ENCODE data around the gene TUBA8.
"Not testable (repeated sequence)": the region's sequence is repeated elsewhere in the genome, so short reads cannot be mapped to it uniquely, and the experiment has no call there.

The TUBA8 gene

DNA sequence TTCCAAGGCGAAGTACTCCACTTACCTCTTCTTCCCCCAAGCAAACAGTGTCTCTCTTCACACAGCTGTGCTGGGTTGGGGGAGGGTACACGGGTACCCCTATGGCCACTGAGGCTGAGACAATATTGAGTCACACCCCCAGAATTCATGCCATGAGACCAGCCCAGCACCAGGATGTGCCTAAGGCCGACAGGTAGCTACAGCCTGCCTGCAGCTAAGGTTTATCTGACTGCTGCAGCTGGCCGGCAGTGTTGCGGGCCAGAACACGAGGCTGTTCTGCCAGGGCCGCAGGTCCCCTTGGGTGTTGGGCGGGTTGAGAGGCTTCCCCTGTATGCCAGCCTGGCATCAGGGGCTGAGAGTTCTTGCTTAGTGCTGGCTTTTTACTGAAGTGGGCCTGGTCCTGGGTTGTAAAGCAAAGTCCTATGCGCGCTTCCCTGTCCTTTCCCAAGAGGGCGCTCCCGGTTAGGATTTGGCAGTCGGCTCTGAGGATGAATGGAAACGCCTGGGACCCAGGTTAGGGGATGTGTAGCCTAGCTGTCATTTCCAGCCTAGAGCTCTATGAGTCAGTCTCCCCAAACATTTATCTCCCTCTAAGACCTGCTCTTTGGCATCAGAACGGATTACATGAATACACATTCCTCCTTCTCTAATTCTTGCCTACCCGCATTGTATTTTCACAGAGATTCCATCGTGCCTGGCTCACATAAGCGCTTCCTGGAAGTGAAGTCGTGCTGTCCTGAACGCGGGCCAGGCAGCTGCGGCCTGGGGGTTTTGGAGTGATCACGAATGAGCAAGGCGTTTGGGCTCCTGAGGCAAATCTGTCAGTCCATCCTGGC is 46.5 kb downstream of the TUBA8 start:
- no peak overlapping the region for H3K27ac ChIP-seq (ENCODE audit: poor library complexity, severe bottlenecking)
- no peaks in the 10 kb centered on the region for H3K4me1 ChIP-seq (ENCODE audit: insufficient read depth, poor library complexity, severe bottlenecking)
- TF ChIP-seq CTCF (IDR thresholded peaks at IDR 0.05; ENCODE audit: poor library complexity, severe bottlenecking), result peak; percentile 72
- no peaks in the 10 kb centered on the region for H3K27me3 ChIP-seq (ENCODE audit: insufficient read depth, poor library complexity, severe bottlenecking)
- no peak for DNase-seq (ENCODE audit: low spot score)
- no peak overlapping the region for H3K4me3 ChIP-seq (ENCODE audit: severe bottlenecking)
- no peaks in the 10 kb centered on the region for H3K9me3 ChIP-seq (ENCODE audit: severe bottlenecking)
- H3K36me3 ChIP-seq (ENCODE audit: low read depth), result no peaks in the 10 kb centered on the region
- peak; percentile 85 for ATAC-seq (ENCODE audit: low read depth)

DNA sequence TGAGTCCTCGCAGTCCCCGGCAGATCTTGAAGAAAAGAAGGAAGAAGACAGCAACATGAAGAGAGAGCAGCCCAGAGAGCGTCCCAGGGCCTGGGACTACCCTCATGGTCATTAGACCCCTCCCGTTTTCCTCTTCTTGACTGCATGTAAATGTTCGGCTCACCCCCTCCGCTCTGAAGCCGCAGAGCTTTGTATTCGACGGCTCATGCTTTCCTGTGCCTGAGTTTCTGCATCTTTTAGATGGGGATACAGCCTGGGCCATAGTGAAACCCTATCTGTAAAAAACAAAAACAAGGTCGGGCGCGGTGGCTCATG is 47.1 kb downstream of the TUBA8 start:
- no peak for DNase-seq (ENCODE audit: low spot score)
- H3K27ac ChIP-seq (ENCODE audit: poor library complexity, severe bottlenecking), result no peak overlapping the region
- no peaks in the 10 kb centered on the region for H3K9me3 ChIP-seq (ENCODE audit: severe bottlenecking)
- no peak for TF ChIP-seq CTCF (IDR thresholded peaks at IDR 0.05; ENCODE audit: poor library complexity, severe bottlenecking)
- no peaks in the 10 kb centered on the region for H3K4me1 ChIP-seq (ENCODE audit: insufficient read depth, poor library complexity, severe bottlenecking)
- no peaks in the 10 kb centered on the region for H3K36me3 ChIP-seq (ENCODE audit: low read depth)
- no peak; the same call in 2 of the 3 replicates for ATAC-seq (ENCODE audit: low read depth)
- no peak overlapping the region for H3K4me3 ChIP-seq (ENCODE audit: severe bottlenecking)
- H3K27me3 ChIP-seq (ENCODE audit: insufficient read depth, poor library complexity, severe bottlenecking), result no peaks in the 10 kb centered on the region

- H3K27ac ChIP-seq (ENCODE audit: poor library complexity, severe bottlenecking); ATAC-seq (ENCODE audit: low read depth); H3K9me3 ChIP-seq (ENCODE audit: severe bottlenecking); H3K4me1 ChIP-seq (ENCODE audit: insufficient read depth, poor library complexity, severe bottlenecking); H3K4me3 ChIP-seq (ENCODE audit: severe bottlenecking); H3K36me3 ChIP-seq (ENCODE audit: low read depth); DNase-seq (ENCODE audit: low spot score); H3K27me3 ChIP-seq (ENCODE audit: insufficient read depth, poor library complexity, severe bottlenecking): not testable (repeated sequence)
Measured at GRCh38 chr22:18160641-18161040, 50.0 kb downstream of the TUBA8 start.

GRCh38 chr22:18163843-18164242 is 53.2 kb downstream of the TUBA8 start:
- H3K27me3 ChIP-seq (ENCODE audit: insufficient read depth, poor library complexity, severe bottlenecking); H3K27ac ChIP-seq (ENCODE audit: poor library complexity, severe bottlenecking); H3K36me3 ChIP-seq (ENCODE audit: low read depth); DNase-seq (ENCODE audit: low spot score); H3K4me1 ChIP-seq (ENCODE audit: insufficient read depth, poor library complexity, severe bottlenecking); ATAC-seq (ENCODE audit: low read depth); H3K9me3 ChIP-seq (ENCODE audit: severe bottlenecking); H3K4me3 ChIP-seq (ENCODE audit: severe bottlenecking): not testable (repeated sequence)

GRCh38 chr22:18164584-18164983 is 54.0 kb downstream of the TUBA8 start:
- DNase-seq (ENCODE audit: low spot score), result not testable (repeated sequence)

DNA sequence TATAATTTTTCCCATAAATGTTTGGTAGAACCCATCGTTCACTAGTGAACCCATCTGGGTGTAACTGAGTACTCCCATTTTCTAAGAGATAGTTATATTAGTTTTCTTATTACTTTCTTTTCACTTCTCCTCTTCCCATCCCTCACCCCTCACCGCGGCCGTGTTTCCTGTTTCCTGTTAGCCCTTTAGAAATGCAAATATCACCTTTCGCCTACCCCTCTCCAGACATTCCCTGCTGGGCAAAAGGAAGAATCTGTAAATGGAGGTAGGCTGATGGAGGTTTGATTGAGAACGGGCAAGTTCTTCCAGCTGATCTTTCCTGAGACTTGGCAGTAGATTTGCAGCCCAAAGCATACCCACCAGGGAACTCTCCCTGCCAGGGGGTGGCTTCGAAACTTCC is 54.7 kb downstream of the TUBA8 start:
- DNase-seq (ENCODE audit: low spot score); ATAC-seq (ENCODE audit: low read depth); H3K4me3 ChIP-seq (ENCODE audit: severe bottlenecking); H3K36me3 ChIP-seq (ENCODE audit: low read depth); H3K27ac ChIP-seq (ENCODE audit: poor library complexity, severe bottlenecking); H3K27me3 ChIP-seq (ENCODE audit: insufficient read depth, poor library complexity, severe bottlenecking); H3K9me3 ChIP-seq (ENCODE audit: severe bottlenecking); H3K4me1 ChIP-seq (ENCODE audit: insufficient read depth, poor library complexity, severe bottlenecking): not testable (repeated sequence)

More at GRCh38 chr22:18164584-18164983, 54.0 kb downstream of the TUBA8 start:
- not testable (repeated sequence) for H3K4me3 ChIP-seq (ENCODE audit: severe bottlenecking); H3K36me3 ChIP-seq (ENCODE audit: low read depth); H3K9me3 ChIP-seq (ENCODE audit: severe bottlenecking); H3K4me1 ChIP-seq (ENCODE audit: insufficient read depth, poor library complexity, severe bottlenecking); ATAC-seq (ENCODE audit: low read depth); H3K27me3 ChIP-seq (ENCODE audit: insufficient read depth, poor library complexity, severe bottlenecking); H3K27ac ChIP-seq (ENCODE audit: poor library complexity, severe bottlenecking)

DNA sequence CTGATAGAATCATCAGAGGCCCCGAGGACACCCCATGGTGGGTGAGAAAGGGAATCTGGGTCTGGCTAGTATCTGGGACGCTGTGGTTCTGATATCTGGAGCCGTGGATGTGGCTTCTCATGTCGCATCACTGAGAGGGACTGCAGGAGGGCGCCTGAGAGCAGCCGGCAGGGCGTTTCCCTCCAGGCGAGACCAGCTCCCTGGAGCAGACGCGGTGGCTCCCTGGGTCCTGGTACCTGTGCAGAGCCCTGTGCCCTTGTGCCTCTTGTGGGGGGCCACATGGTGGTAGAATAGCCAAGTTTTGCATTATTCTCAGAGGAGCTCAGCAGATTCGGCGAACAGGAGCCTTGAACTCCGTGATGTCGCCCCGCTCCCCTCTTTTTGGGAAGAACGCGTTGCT is 59.7 kb downstream of the TUBA8 start:
- H3K4me1 ChIP-seq (ENCODE audit: insufficient read depth, poor library complexity, severe bottlenecking); H3K27ac ChIP-seq (ENCODE audit: poor library complexity, severe bottlenecking); H3K4me3 ChIP-seq (ENCODE audit: severe bottlenecking); ATAC-seq (ENCODE audit: low read depth); H3K27me3 ChIP-seq (ENCODE audit: insufficient read depth, poor library complexity, severe bottlenecking); H3K36me3 ChIP-seq (ENCODE audit: low read depth); H3K9me3 ChIP-seq (ENCODE audit: severe bottlenecking); DNase-seq (ENCODE audit: low spot score): not testable (repeated sequence)

GRCh38 chr22:18172203-18172602 is 61.6 kb downstream of the TUBA8 start:
- H3K4me3 ChIP-seq (ENCODE audit: severe bottlenecking); H3K27me3 ChIP-seq (ENCODE audit: insufficient read depth, poor library complexity, severe bottlenecking); H3K27ac ChIP-seq (ENCODE audit: poor library complexity, severe bottlenecking); DNase-seq (ENCODE audit: low spot score); H3K4me1 ChIP-seq (ENCODE audit: insufficient read depth, poor library complexity, severe bottlenecking); ATAC-seq (ENCODE audit: low read depth); H3K9me3 ChIP-seq (ENCODE audit: severe bottlenecking); H3K36me3 ChIP-seq (ENCODE audit: low read depth): not testable (repeated sequence)

DNA sequence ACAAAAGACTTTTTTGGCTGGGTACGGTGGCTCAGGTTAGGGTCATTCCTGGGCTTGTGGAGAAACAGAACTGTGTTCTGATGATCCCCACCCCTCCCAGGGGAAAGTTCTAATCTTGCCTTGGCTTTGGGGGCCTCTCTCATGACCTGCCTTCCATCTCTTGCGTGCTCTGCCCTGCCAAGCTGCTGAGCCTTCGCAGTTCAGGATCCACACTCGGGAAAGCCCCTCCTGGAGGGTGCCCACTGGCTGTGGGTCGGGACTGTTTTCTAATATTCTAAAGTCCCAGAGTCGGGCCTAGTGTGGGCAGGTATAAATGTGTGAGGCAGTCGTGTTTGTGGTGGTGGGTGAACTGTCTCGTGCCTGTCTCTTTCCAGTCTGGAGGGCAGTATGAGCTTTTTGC is 62.2 kb downstream of the TUBA8 start:
- H3K4me3 ChIP-seq (ENCODE audit: severe bottlenecking); H3K36me3 ChIP-seq (ENCODE audit: low read depth); H3K27ac ChIP-seq (ENCODE audit: poor library complexity, severe bottlenecking); H3K9me3 ChIP-seq (ENCODE audit: severe bottlenecking); DNase-seq (ENCODE audit: low spot score); ATAC-seq (ENCODE audit: low read depth); H3K4me1 ChIP-seq (ENCODE audit: insufficient read depth, poor library complexity, severe bottlenecking); H3K27me3 ChIP-seq (ENCODE audit: insufficient read depth, poor library complexity, severe bottlenecking): not testable (repeated sequence)

DNA sequence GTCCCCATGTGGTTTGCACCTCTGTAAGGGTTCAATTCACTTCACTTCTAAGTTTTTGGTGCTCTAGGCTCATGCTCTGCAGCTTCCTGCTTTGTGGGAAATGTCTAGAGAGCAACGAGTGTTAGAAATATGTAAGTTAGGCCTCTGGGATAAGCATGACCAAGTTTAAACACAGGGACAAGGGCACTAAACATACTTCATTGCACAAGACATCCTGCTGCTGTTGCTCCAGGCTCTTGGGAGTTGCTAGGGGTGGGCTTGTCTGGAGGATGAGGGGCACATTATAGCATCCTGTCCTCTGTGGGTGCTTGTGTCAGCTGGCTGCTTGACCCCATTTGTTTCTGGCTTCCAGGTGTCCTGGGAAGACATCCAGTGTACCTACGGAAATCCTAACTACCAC is 62.8 kb downstream of the TUBA8 start:
- not testable (repeated sequence) for ATAC-seq (ENCODE audit: low read depth); H3K4me3 ChIP-seq (ENCODE audit: severe bottlenecking); H3K27me3 ChIP-seq (ENCODE audit: insufficient read depth, poor library complexity, severe bottlenecking); H3K27ac ChIP-seq (ENCODE audit: poor library complexity, severe bottlenecking); H3K4me1 ChIP-seq (ENCODE audit: insufficient read depth, poor library complexity, severe bottlenecking); H3K9me3 ChIP-seq (ENCODE audit: severe bottlenecking); DNase-seq (ENCODE audit: low spot score); H3K36me3 ChIP-seq (ENCODE audit: low read depth)

Data from RWPE2 (cell line).